BJ (cell line): ENCODE measurements around the gene CUL7. TPM values are rescaled to one million over a fixed set of nuclear protein-coding genes. Genes with fewer than 3 reads are reported as not detected.

Experiments used
- CTCF ChIA-PET: fragments of 350-600 bp; formaldehyde crosslinking; extraction: SDS; loops from one replicate; lab custom pipeline; 2021; ENCODE audit warnings: antibody characterized with exemption, inconsistent platforms; lab: Yijun Ruan, JAX
- POLR2A ChIA-PET: fragments of 300-600 bp; sonication (Branson Sonifier 250); formaldehyde crosslinking; extraction: SDS; loops from one replicate; lab custom pipeline; 2021; ENCODE audit warnings: antibody characterized with exemption; lab: Charles Lee
- DNase-seq: peaks from one replicate; pipeline ENCODE4 v3.0.0-alpha.2; 2011; ENCODE audit warnings: low read depth
- H3K27me3 ChIP-seq: 2 replicates; pipeline ENCODE4 v1.6.0; 2011; ENCODE audit warnings: low read length; ENCODE audit not compliant: control insufficient read depth, insufficient read depth
- H3K36me3 ChIP-seq: 2 replicates; pipeline ENCODE4 v1.5.1; 2011; ENCODE audit warnings: low read length; ENCODE audit not compliant: control insufficient read depth, insufficient read depth
- H3K4me3 ChIP-seq: 2 replicates; pipeline ENCODE4 v1.5.1; 2011; ENCODE audit warnings: low read depth, mild to moderate bottlenecking, control low read depth, low read length
- CTCF ChIP-seq: IDR thresholded peaks from 2 replicates; pipeline ENCODE4 v1.5.1; 2011; ENCODE audit warnings: low read depth, mild to moderate bottlenecking, control low read depth, inconsistent platforms, low read length, moderate library complexity; ENCODE audit not compliant: insufficient read depth
- polyA plus RNA-seq: library from polyadenylated mRNA; depleted of rRNA; stranded (reverse); fragments of >200 nt; gene quantifications from 2 replicates; pipeline ENCODE4 v1.2.3, GENCODE V29; 2011

Gene CUL7
- polyA plus RNA-seq, 1 experiment, result 50.7 TPM

- TF ChIP-seq CTCF, result no peak
- Histone ChIP-seq H3K27me3 (no peaks in the 10 kb centered on the region), H3K36me3 (peaks cover 19% of the 10 kb centered on the region), H3K4me3 (no peak overlapping the region)
- no peak for DNase-seq
- CTCF ChIA-PET, result no interaction called here
- POLR2A ChIA-PET, result no interaction called here
These were observed 34.5 kb downstream of the CUL7 start for GRCh38 chr6:43019152-43019551.

GRCh38 chr6:43016943-43017334, 36.7 kb downstream of the CUL7 start:
- Histone ChIP-seq H3K4me3 (no peak overlapping the region), H3K36me3 (peaks cover 19% of the 10 kb centered on the region), H3K27me3 (no peaks in the 10 kb centered on the region)
- ChIA-PET CTCF (interaction anchor here (1.0 kb wide), 1 partner anchor 54 kb away, joined by 3 read pairs; no protein-coding TSS in a partner anchor), POLR2A (no interaction called here)
- no peak for DNase-seq
- TF ChIP-seq CTCF, result no peak

GRCh38 chr6:43016176-43016942, 37.3 kb downstream of the CUL7 start:
- CTCF ChIA-PET, result interaction anchor here (0.6 to 1.0 kb wide), 3 partner anchors 53 to 134 kb away, joined by 3 to 5 read pairs (median 3); no protein-coding TSS in a partner anchor
- Histone ChIP-seq H3K27me3 (no peaks in the 10 kb centered on the region), H3K4me3 (no peak overlapping the region), H3K36me3 (peaks cover 19% of the 10 kb centered on the region)
- no peak for TF ChIP-seq CTCF
- no peak for DNase-seq
- POLR2A ChIA-PET, result no interaction called here

GRCh38 chr6:43014434-43014909, 39.2 kb downstream of the CUL7 start:
- Histone ChIP-seq H3K4me3 (peak overlapping the region; percentile 97), H3K27me3 (no peaks in the 10 kb centered on the region), H3K36me3 (peaks cover 22% of the 10 kb centered on the region)
- POLR2A ChIA-PET, result interaction anchor here (0.9 kb wide), 1 partner anchor 39 kb away, joined by 5 read pairs; the partner anchor contains the start of gene CUL7
- TF ChIP-seq CTCF, result no peak
- no peak for DNase-seq
- CTCF ChIA-PET, result interaction anchor here (2.1 to 2.3 kb wide), 3 partner anchors 22 to 215 kb away, joined by 5 to 8 read pairs (median 5); partner anchors contain the start of genes CUL7 and DNPH1

GRCh38 chr6:43013843-43014433, 39.7 kb downstream of the CUL7 start, which contains the start of the genes KLHDC3 and MEA1:
Gene KLHDC3, plus strand, starts transcription at chr6:43014249. Its CDS starts 2,944 bp downstream, at chr6:43017193.
Gene MEA1, minus strand, starts transcription at chr6:43013946. Its CDS starts 133 bp downstream, at chr6:43013813.
- DNase-seq, result peak; percentile 100
- CTCF ChIA-PET, result interaction anchor here (0.6 to 2.3 kb wide), 5 partner anchors 11 to 216 kb away, joined by 3 to 8 read pairs (median 5); partner anchors contain the start of genes CUL7 and DNPH1
- POLR2A ChIA-PET, result interaction anchor here (0.9 kb wide), 1 partner anchor 40 kb away, joined by 5 read pairs; the partner anchor contains the start of gene CUL7

More at GRCh38 chr6:43013843-43014433, 39.7 kb downstream of the CUL7 start, which contains the start of the genes KLHDC3 and MEA1:
- H3K36me3 ChIP-seq, result peaks cover 20% of the 10 kb centered on the region
- H3K4me3 ChIP-seq, result peak within 1 kb of the TSS; percentile 97
- TF ChIP-seq CTCF, result no peak
- no peaks in the 10 kb centered on the region for H3K27me3 ChIP-seq
